HG03103 (cell line): ENCODE measurements around the gene HOXB9.

Source experiments
- ATAC-seq: cut with Tn5 transposase; IDR thresholded peaks from one replicate; pipeline ENCODE4 v1.9.1; 2021; ENCODE audit warnings: low read depth; ENCODE audit not compliant: unreplicated experiment

Gene HOXB9

GRCh38 chr17:48612854-48613691 is 13.1 kb downstream of the HOXB9 start:
- ATAC-seq, result no peak

GRCh38 chr17:48612456-48612853 is 13.7 kb downstream of the HOXB9 start:
- no peak for ATAC-seq

- no peak for ATAC-seq
Measured at GRCh38 chr17:48611681-48612455, 14.3 kb downstream of the HOXB9 start.

GRCh38 chr17:48611213-48611612 is 14.9 kb downstream of the HOXB9 start:
- no peak for ATAC-seq

GRCh38 chr17:48610282-48611211 is 15.6 kb downstream of the HOXB9 start, which contains the start of gene HOXB7:
Gene HOXB7, minus strand, starts transcription at chr17:48611017. Its CDS starts 99 bp downstream, at chr17:48610918.
- ATAC-seq, result no peak

- no peak for ATAC-seq
Measured at GRCh38 chr17:48609759-48610281, 16.3 kb downstream of the HOXB9 start.

- ATAC-seq, result no peak
Measured at GRCh38 chr17:48609033-48609432, 17.1 kb downstream of the HOXB9 start.

GRCh38 chr17:48608494-48608834 is 17.7 kb downstream of the HOXB9 start:
- ATAC-seq, result no peak

- ATAC-seq, result no peak
Measured at GRCh38 chr17:48606892-48607614, 19.1 kb downstream of the HOXB9 start.

- ATAC-seq, result no peak
Measured at GRCh38 chr17:48605991-48606891, 19.9 kb downstream of the HOXB9 start.

- ATAC-seq, result no peak
Measured at GRCh38 chr17:48605409-48605919, 20.7 kb downstream of the HOXB9 start.

GRCh38 chr17:48604770-48605329 is 21.3 kb downstream of the HOXB9 start, which contains the start of gene HOXB6:
Gene HOXB6, minus strand, starts transcription at chr17:48604986. Its CDS starts 6,836 bp downstream, at chr17:48598150.
- ATAC-seq, result no peak

- ATAC-seq, result no peak
Measured at GRCh38 chr17:48603959-48604769, 22.0 kb downstream of the HOXB9 start.

GRCh38 chr17:48601539-48602425 is 24.4 kb downstream of the HOXB9 start:
- no peak for ATAC-seq

- no peak for ATAC-seq
Measured at GRCh38 chr17:48601207-48601538, 25.0 kb downstream of the HOXB9 start.
